ENCODE results near the gene SUN2. TPM values are rescaled to one million over a fixed set of nuclear protein-coding genes. Genes with fewer than 3 reads are reported as not detected.

SUN2 gene
- total and polyA plus RNA-seq, 9 of the 15 experiments (the other 6 are each of a cell fraction or from before 2014, with no cell fraction given) = 0.11 to 42.6 (median 16.7) TPM

GRCh38 chr22:38697425-38698089 lies 58.2 kb downstream of the SUN2 start (continued):
- TF ChIP-seq UBTF (IDR thresholded peaks at IDR 0.05; ENCODE audit: borderline replicate concordance in 1 of 2, low read depth in 2 of 2, low read length in 2 of 2) (0 out of 4 replicates have a peak, but pooled peaks of 1 of the 2 experiments have one; percentile 46), BACH1 (tag; IDR thresholded peaks at IDR 0.05) (no peak), TAL1 (IDR thresholded peaks at IDR 0.05) (peak; percentile 35; the same call in 1 of the 2 replicates), SIN3B (IDR thresholded peaks at IDR 0.05; ENCODE audit: low read depth) (no peak), SMARCA4 (IDR thresholded peaks at IDR 0.05) (peak; percentile 25; the same call in 1 of the 2 replicates), CEBPB (tag; IDR thresholded peaks at IDR 0.05) (no peak), PATZ1 (CRISPR knock-in tag; IDR thresholded peaks at IDR 0.05; ENCODE audit: borderline replicate concordance) (no peak), ATF6 (CRISPR knock-in tag; IDR thresholded peaks at IDR 0.05) (no peak), CHD7 (IDR thresholded peaks at IDR 0.05; ENCODE audit: low read depth, low read length) (no peak)
